Stimulated activated CD4-positive, alpha-beta T cell treated with anti-CD3 and anti-CD28 coated beads, Interleukin-15, amount 100 ng/mL, for 24 hours (primary cell): ENCODE measurements around the gene PTPRM.

ENCODE experiments used
- DNase-seq: peaks from one replicate; pipeline ENCODE4 v3.0.0-alpha.2; 2020

PTPRM gene

DNA sequence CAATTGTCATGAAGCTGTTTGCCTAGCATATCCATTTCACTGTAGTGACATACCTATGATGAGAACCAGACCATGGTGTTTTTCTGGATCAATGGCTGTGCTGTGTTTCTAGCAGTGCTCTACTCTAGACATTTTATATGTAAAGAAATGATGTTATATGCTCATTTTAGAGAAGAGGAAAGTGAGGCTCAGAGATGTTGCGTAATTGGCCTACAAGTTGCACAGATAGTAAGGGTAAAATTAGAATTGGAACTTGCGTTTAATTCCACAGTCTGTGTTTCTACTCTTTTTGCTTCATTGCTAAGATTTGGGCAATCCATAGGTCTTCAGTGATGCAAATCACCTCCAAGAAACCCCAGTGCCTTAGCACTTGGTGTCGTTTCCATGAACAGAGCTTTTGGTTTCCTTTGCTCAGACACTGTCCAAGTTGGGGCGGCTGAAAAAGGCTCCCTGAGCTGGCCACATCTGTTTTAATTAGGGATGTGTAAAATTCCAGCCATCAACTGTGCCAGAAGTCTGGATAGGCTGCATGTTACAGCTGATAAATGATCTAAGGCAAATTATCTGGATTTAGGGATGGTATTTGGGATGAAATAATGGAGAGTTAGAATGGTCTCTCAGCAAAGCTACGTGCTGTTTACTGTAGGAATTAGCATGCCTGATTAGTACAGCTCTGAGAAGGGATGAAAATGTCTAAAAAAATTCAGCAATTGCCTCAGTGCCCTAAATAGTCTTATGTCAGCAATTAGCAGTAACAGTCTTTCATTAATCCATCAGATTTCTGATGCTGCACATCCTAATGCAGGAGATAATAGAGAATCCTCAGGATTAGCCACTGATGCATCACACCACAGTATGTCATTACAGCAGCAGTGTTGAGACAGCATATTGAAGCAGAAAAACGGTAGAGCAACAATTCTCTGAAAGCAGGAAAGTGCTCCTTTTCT, 65.3 kb downstream of the PTPRM start:
- DNase-seq: no peak

DNA sequence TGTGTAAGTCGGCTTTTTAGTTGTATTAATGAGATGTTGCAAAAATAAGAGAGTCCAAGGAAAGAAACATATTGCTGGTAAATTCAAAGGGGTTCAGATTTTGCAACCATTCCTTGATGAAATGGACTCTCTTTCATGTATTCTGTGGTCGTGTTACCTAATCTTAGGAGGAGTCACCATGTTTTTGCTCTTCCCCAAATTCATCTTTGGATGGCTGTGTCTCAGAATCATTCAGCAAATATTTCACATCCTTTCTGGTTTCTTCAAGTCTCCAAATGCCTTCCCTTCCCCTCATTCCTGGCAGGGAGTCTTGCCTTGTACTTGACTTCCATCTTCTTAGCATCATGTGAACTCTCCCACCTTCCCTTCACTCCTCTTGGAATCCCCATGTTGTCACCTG, 66.1 kb downstream of the PTPRM start:
- DNase-seq: no peak

DNA sequence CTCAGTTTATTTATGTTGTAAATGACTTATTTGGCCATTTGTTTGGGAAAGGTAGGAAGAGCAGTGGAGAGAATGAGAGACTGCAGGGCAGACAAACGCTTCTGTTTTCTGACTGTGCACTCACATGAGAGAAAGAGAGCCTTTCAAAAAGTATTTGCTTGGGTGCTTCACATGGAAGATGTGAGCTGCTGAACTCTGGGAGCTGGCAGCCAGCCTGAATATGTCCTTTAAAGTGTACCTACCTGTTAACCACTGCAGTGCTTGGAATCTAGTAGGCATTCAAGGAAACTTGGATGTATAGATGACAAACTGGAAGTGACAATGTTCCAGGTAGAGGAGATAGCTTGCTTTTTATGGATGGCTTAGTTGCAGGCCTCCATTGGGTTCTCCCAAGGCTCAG, 68.8 kb downstream of the PTPRM start:
- no peak for DNase-seq

DNA sequence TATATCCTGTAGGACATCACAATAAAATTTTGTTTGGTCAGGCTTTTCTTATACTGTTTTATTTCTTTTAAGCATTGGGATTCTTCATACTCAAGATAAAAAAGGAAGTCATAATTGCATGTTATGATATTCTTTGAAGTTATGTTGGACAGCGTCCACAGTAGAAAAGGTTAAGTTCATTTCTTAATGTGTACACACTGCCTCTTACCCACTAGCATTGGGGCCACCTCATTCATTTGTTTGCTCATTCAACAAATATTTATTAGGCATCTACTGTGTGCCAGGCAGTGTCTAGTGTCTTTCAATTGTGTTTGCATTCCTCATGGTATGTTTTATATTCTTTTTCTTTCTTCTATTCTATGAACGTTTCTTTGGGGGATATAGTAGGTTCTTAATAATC, 70.2 kb downstream of the PTPRM start:
- DNase-seq: no peak

DNA sequence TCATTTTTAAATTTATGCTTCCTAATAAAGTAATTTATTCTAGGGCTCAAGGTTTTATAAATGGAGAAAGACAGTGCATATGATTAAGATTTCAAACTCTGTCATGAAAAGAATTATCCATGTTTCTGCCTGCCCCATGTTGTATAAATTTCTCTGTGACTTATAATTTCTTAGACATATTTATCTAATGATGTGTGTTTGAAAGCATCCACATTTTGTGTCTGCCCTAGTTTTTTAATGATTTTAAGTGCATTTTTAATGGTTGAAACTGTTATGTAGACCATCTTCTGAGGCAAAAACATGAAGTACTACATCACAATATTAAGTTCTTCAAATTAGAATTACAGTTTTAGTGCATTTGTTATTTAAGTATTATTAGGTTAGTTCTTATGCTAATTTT, 71.2 kb downstream of the PTPRM start:
- DNase-seq: no peak

DNA sequence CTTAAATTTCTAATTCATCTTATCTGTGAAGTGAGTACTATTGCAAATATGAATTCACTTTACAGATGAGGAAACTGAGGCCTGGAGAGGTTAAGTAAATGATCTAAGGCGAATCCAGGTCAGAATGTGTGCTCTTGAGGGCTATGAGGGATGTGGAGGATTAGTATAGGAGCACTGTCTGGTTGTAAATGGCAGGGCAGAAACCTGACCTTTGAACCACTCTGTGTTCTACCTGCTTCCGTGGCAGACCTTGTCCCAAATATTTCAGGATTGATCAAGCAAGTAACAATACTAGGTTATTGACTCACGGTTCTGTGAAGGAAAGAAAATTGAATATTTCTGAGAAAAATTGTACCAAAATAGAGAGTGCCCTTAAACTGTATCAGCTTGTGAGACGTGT, 74.7 kb downstream of the PTPRM start:
- no peak for DNase-seq

DNA sequence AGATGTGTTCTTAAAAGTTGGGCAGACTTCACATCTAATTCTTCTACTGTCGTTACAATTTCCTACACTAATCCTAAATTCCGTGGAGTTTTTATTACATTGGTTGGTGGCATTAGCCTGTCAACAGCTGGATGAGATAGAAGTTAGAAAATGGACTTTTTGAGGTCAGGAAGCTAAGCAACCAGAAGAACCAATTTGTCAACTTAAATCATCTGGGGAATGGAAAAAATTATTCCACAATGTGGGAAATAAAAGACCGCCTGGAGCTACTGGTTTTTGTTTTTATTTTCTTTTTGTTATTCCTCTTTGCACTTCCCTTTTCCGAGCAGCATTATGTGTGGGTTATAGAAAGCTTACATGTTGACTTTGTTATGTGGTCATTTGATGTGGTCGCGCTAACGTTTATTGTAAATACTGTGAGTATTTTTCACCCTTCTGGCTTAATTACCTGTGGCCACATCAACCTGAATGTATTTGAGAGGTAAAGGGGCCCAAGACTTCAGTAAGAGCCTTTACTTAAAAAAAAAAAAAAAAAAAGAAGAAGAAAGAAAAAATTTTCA, 75.3 kb downstream of the PTPRM start:
- DNase-seq: no peak

DNA sequence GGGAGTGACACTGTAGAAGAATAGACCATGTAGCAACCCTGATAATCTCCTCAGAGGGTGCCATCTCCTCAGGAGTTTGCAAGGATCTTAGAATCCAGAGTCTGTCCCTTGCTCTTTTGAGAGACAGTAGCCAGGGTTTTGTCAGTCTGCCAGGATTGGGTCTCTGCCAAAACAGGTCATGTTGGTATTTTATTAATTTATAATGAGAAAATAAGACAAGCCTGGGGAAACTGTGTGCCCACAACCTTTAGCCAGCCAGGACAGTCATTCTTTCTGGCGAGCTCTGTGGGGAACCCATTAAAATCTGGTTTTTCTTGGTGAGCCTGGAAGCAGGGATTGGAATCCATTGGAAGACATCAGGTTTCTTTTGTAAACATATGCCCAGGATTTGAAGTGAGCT, 78.6 kb downstream of the PTPRM start:
- no peak for DNase-seq

DNA sequence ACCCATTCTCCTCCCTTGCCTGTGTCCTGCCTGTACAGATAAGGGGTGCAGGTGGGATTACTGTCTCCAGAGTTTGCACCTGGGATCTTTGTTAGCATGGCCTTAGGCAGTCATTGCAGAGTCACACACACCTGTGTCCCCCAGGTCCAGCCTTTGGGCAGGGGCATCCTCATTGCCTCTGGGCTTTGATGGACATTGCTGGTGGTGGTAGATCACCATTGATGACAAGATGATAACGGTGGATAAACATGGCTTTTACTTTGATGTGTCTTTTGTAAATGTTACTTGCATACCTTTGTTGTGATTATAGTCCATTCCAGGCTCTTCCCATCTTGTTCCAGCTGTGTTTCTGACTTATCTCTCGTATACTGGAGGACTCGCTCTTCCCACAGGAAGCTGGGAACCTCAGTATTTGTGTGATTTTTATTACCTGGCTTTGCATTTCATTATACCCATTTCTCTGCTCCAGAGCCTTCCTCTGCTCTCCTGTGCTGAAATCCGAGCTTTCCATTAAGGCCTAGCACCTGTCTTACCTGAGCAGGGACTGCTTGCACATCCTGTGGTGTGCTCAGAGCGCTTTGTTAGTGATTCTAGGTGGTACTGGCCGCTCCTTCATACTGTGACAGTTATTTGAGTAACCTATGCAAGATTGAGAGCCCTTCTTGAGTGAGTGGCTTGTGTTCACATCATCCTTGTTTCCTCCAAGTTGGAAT, 79.2 kb downstream of the PTPRM start:
- DNase-seq: no peak

DNA sequence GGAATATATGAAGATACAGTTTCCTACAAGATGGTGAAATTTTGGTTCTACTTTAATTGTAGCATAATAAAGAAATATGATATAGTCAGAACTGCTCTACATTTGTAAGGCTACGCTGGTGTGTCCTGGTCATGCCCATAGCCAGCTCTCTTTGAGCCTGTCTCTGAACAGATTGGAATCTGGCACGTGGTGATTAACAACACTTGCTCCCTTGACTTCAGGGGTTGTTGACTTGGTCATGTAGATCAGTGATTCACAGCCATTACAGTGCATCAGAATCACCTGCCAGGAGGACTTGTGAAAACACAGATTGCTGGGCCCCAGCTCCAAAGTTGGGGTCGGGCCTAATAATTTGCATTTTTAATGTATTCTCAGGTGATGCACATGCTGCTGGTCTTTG, 80.4 kb downstream of the PTPRM start:
- no peak for DNase-seq

DNA sequence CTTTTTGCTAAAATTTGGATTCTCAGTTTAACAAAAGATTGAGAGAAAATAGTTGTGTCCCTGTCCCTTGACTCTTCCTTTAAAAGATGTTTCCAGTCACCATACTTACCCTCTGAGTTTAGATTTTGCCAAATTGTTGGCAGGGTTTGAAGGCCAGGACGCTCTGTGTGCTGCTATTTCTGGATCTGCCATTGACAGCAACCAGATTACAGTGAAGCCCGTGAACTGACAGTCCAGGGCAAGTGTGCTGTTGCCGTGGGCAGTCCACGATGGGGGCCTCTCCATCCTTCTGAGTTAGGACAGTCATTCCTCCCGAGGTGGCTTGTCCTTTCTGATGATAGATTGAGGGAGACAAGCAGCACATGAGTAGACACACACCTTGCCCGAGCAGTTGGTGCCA, 89.9 kb downstream of the PTPRM start:
- no peak for DNase-seq

DNA sequence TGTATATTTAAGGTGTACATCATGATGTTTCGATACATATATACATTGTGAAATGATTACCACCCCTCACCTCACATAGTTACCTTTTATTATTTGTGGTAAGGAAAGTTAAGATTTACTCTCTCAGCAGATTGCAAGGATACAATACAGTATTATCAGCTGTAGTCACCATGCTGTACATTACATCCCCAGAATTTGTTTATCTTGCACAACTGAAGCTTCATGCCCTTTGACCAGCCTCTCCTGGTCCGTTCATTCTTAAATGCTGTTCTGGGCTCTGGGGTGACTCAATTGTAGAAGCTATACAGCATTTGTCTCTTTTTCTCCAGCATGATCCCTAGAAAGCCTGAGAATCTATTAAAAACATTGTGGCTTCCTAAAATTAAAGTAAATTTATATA, 90.8 kb downstream of the PTPRM start:
- no peak for DNase-seq

DNA sequence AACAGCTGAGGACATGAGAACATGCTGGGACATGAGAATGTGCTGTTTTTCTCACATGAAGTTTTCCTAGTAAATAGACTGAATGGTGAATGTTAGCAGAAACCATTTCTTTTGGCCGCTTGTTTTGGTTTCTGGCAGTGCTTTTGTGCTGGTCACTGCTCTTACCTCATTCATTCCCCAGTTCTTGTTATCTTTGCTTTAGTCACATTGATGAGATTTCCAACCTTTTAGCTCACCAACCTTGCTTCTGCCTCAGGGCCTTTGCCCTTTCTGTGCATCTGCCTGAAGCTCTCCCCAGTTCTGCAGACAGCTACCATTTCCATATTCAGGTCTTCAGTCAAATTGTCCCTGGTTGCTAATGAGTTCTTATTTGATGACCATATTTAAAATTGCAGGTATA, 91.6 kb downstream of the PTPRM start:
- DNase-seq: no peak

DNA sequence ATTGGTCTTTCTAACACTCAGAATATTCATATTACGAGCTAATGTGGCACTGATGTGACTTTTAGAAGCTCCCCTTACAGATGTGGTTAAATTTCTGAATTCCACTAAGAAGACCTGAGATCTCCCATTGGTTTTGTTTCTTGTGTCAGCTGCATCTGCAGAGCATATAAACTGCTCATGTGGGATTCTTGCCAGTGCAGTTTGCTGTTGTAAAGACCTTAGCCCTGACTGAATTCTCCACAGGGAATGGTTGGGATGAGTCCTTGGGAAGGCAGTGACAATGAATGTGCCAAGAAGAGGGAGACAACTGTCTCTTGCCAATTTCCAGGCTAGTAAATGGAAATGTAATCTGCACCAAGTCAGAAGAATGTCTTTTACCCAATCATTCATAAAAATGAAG, 94.1 kb downstream of the PTPRM start:
- DNase-seq: no peak

DNA sequence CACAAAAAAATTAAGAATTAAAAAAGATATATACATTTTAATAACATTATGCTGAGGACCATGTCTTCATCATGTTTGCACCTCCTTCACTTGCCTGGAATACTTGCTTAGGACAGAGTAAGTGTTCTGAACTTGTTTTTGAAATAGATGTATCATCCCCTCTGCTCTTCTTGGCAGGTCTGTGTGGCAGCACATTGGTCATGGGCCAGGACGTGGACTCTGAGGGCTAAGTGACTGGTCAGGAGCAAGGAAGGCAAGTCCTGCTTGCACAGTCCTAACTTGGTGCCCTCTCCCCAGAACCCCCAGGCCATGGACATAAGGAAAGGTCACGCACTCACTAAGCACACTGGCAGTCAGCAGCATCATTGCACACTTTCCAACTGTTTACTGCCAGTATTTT, 95.8 kb downstream of the PTPRM start:
- no peak for DNase-seq

DNA sequence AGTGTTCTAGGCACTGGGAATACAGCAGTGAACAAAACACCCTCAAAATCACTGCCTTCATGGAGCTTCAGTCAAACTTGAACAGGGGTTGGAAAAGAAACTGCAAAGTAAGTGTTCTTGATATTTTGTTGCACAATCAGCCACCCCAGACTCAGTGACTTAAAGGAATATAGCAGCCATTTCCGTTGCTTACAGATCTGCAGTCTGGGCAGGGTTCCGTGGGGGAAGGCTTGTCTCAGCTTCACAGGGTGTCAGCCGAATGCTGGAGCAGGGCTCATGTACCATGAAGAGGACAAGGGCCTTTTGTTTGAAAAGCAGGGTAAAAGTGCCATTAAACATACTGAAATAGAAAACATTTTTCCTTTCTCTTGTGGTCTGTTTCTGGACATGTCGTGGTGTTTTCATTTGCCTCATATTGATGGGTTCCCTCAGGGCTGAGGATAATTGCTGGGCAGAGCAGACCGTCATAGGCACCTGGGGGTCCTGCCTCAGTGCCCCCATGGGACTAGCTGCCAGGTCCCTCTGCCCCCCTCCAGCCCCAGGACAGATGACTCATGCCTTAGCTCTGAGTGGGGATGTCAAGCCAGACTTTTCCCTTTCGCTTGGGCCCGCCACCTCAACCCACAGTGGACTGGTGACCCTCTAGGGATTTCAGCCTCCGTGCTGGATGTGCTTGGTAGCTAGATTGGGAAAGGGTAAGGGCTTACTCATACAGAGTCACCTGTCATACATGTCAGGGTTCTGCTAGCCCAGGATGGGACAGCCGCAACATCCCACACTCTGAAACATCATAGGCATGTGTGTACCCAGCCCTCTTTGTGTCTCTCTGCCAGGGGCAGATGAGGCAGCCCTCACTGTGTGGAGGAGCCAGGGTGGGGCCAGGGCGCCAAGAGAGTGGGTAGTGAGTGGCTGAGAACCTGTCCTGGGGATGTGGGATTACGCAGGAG, 96.5 kb downstream of the PTPRM start:
- DNase-seq: no peak

DNA sequence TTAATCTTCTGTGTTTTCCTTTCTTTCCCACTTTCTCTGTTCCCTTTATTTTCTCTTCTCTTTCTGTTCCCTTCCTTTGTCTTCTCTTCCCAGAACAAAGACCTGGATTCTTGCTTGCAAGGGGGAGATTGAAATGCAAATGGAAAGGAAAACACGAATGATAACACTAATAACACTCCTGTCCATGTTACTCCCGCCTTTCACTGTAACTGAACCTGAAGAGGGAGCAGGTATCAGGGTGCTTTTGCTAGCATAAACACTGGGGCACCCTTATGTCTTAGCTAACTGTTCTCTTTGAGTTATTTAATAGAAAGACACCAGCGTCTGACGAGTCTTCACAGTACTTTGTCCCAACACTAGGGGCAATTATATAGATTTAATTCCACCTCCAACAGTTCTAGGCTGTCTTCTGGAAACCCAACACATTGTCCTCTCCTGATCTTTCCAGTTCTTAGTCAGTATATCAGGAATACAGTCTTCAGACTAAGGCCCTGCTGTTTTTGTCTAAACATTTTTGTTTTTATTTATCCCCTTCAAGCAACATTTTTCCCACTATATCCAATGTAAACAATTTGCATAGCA, 99.2 kb downstream of the PTPRM start:
- DNase-seq: no peak

DNA sequence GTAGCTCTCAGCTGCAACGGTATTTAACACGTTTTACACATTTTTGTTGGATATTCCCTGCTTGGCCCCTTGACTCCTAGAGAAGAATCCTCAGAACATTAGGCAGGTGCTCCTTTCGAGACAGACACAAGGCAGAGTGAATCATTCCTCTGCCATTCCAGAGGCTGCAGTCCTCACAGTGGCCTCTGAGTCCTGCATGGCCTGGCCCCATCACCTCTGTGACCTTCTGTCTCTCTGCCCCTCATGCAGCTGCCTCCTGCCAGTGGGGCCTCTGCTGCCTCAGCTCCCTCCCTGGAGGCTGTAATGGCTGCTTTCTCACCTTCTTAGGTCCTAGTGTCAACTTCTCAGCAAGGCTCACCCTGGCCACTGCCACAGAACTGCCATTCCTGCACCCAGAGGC, 101.3 kb downstream of the PTPRM start:
- no peak for DNase-seq

DNA sequence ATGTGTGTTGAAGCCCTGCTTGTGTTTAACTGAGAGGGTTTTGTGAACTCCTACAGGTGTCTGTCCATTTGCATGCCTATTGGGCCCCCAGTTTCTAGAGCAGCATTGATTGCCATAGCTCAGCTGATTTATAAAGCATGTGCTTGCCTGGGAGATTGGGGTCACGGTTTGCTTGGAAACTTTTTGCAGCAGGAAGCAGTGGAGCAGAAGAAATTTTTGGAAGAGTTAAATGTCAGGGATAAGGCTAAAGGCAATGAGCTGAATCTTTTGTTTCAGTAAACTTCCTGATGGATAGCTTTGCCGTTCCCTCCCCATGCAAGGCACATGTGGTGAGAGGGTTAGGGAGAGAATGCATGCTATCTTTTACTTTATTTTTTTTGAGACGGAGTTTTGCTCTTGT, 102.2 kb downstream of the PTPRM start:
- DNase-seq: no peak

DNA sequence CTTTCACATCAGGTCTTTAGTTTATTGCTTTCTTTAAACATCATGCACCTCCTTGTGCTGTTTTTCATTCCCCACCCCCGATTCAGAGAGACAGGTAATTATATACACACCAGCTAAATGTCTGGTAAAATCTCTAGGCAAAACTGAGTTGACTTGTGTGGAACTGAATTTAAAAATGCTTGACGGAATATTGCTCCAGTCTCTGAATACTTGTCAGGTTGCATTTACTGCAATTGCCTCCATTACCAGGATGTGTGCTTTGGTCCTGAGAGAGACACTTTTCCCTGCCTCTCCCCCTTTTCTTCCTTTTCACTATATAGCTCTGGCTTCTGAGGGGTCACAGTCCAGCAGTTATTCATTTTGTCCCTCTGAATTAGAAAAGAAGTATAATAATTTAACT, 104.0 kb downstream of the PTPRM start:
- no peak for DNase-seq

DNA sequence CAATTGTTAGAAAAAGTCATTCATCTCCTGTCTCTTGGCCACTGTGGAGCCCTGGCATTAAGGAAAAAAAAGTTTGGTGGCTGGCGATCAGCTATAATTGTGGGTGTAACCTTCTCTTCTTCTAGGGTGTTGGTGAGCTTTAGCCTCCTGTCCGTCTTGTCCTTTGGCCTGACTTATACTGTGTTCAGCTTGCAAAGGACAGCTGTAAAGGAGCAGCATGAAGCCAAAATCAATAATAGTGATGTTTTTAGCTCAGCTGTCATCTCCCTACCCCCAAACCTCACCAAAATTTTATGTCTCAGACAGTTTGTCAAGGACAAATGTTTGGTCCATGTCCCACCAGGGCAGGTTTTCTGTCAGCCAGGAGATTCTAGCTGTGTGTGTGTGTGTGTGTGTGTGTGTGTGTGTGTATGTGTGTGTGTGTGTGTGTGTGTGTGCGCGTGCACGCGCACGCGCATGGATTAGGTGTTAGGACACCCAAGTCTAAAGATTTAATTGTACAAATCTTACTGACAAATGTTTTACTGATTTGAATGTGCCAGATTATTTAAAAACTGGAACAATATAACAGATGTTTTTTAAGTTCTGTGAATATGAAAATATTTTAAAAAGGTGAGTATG, 109.2 kb downstream of the PTPRM start:
- DNase-seq: no peak

DNA sequence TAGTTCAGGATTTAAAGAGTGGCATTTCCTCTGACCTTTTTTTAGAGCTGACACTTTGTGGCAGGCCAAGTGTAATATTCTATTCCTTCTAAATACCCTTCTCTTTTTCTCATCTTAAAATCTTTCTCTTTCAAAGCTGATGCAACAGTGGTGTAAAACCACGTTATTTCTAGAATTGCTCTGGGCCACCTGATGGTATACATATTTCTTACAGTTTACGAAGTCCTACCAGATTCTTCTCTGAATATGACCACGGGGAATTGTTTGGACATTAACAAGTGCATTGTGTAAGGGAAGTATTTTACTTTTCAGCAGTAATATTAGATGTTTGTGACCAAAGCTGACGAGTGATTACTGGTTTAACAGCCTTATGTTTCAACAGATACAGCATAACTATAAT, 109.9 kb downstream of the PTPRM start:
- DNase-seq: no peak
